Psoas muscle (tissue), 8 donors: ENCODE results near the gene SRMS. TPM values are rescaled to one million over a fixed set of nuclear protein-coding genes. Genes with fewer than 3 reads are reported as not detected.
A peak's percentile ranks its signal among the peaks of the same experiment; 100 is the strongest.

Experiments used
- ATAC-seq, 4 donors: fragments of 200-7000 bp; cut with Tn5 transposase; one replicate each; pipeline ENCODE4 v1.9.1; 2020; ENCODE audit warnings: moderate library complexity in 3 of 4, mild to moderate bottlenecking in 2 of 4
- DNase-seq, 2 donors: peaks; one replicate each; pipeline ENCODE4 v3.0.0-alpha.2; 2020
- H3K27ac ChIP-seq: fragments of 200-600 bp; one replicate; pipeline ENCODE4 v1.8.0; 2022
- H3K27me3 ChIP-seq, 3 donors: fragments of 200-600 bp in 1 of 3; one replicate each; pipeline versions ENCODE4 v1.6.1 to v1.8.0; 2013 to 2022; ENCODE audit warnings: low read length in 2 of 3, mild to moderate bottlenecking in 2 of 3, moderate library complexity in 1 of 3; ENCODE audit not compliant: insufficient read depth in 3 of 3
- H3K36me3 ChIP-seq, 2 donors: fragments of 200-600 bp in 1 of 2; one replicate each; pipeline versions ENCODE4 v1.6.1 to v1.8.0; 2013 to 2022; ENCODE audit warnings: low read depth in 1 of 2, mild to moderate bottlenecking in 1 of 2, moderate library complexity in 1 of 2; ENCODE audit not compliant: insufficient read depth in 1 of 2
- H3K4me1 ChIP-seq: fragments of 200-600 bp; one replicate; pipeline ENCODE4 v1.8.0; 2022
- H3K4me3 ChIP-seq: fragments of 200-600 bp; one replicate; pipeline ENCODE4 v1.8.0; 2022; ENCODE audit warnings: mild to moderate bottlenecking
- H3K9me3 ChIP-seq: fragments of 200-600 bp; one replicate; pipeline ENCODE4 v1.8.0; 2022
- CTCF ChIP-seq: fragments of 200-600 bp; IDR thresholded peaks from one replicate; pipeline ENCODE4 v1.8.0; 2022; ENCODE audit warnings: antibody characterized with exemption
- WGBS, 3 donors: extraction: QIAGEN DNeasy Blood & Tissue Kit; methylation state at CpG; one replicate each; pipeline versions ENCODE4 v1.1.6 to v1.1.7; 2013; 5-methylcytosine and 5-hydroxymethylcytosine counted together
- intact Hi-C, 2 donors: fragments of 100-400 bp; cut with DNase I; formaldehyde crosslinking; loops; one replicate each; pipeline versions ENCODE4 v1.11.0 to v1.14.2; 2022
- polyA plus RNA-seq, 3 donors: library from polyadenylated mRNA; stranded (reverse); fragments of 200-250 nt; gene quantifications; one replicate each; pipeline ENCODE4 v1.2.3, GENCODE V29; 2013
- total RNA-seq, 4 donors: library from RNA; stranded (reverse); fragmentation: NEBNext Ultra II Directional in 2 of 4; extraction: Animal tissue kit (Norgen Biotek cat#: 25700) in 2 of 4; gene quantifications; one replicate each; pipeline versions ENCODE4 v1.2.1 to v1.2.4, GENCODE V29; 2021 to 2023
- donor health status: healthy with polysubstance abuse.
- donor health status: DM: no; HTN: no; CAD: no; lungs with moderate emphysema.
- donor health status: Bipolar disorder and iron deficiency.
- donor health status: healthy.
- donor health status: DM: yes; HTN: yes; CAD: no.
- donor health status: DM: no; HTN: no; CAD: no.
- donor health status: DM: no; HTN: no; CAD: no.
- donor health status: DM: yes; HTN: yes; CAD: no.

Gene SRMS
- total and polyA plus RNA-seq, 7 donors: not detected

- peak in 1 of 2 donors; percentile 19 for DNase-seq
- intact Hi-C loops: loop anchor here (5.0 kb wide), 4 partner anchors 76 to 436 kb away; no protein-coding TSS in a partner anchor
- Histone ChIP-seq H3K36me3 (no peaks in the 10 kb centered on the region), H3K9me3 (no peaks in the 10 kb centered on the region), H3K27me3 (peaks cover 0 to 44% (median 16%) of the 10 kb centered on the region in 3 donors), H3K4me1 (no peaks in the 10 kb centered on the region), H3K4me3 (no peak overlapping the region), H3K27ac (no peak overlapping the region)
- WGBS, 3 donors: 32 to 44% (median 35%) methylated on average over 27 to 35 of the region's 35 CpGs
- peak in 1 of 4 donors; percentile 9 for ATAC-seq
- no peak for TF ChIP-seq CTCF
Observed at GRCh38 chr20:63536241-63536977, 11.1 kb downstream of the SRMS start.

- Histone ChIP-seq H3K4me1 (no peaks in the 10 kb centered on the region), H3K36me3 (no peaks in the 10 kb centered on the region), H3K27me3 (peaks cover 0 to 52% (median 18%) of the 10 kb centered on the region in 3 donors), H3K4me3 (no peak overlapping the region), H3K9me3 (no peaks in the 10 kb centered on the region), H3K27ac (no peak overlapping the region)
- 39 to 55% (median 42%) methylated on average over 31 to 49 of the region's 49 CpGs for WGBS, 3 donors
- ATAC-seq (no peak), DNase-seq (peak; percentile 14 to 55)
- TF ChIP-seq CTCF: no peak
- intact Hi-C loops: loop anchor here (5.0 kb wide), 4 partner anchors 77 to 437 kb away; no protein-coding TSS in a partner anchor
Observed at GRCh38 chr20:63534831-63535651, 12.5 kb downstream of the SRMS start.

GRCh38 chr20:63534427-63534830 lies 13.1 kb downstream of the SRMS start:
- H3K4me3 ChIP-seq: no peak overlapping the region
- peaks cover 0 to 58% (median 18%) of the 10 kb centered on the region in 3 donors for H3K27me3 ChIP-seq
- no peak overlapping the region for H3K27ac ChIP-seq
- DNase-seq (no peak), ATAC-seq (no peak)
- no peaks in the 10 kb centered on the region for H3K36me3 ChIP-seq
- H3K4me1 ChIP-seq: no peaks in the 10 kb centered on the region
- intact Hi-C loops: no loop called here
- no peak for TF ChIP-seq CTCF
- WGBS, 3 donors: 38 to 45% (median 39%) methylated on average over 12 of the region's 12 CpGs
- no peaks in the 10 kb centered on the region for H3K9me3 ChIP-seq

GRCh38 chr20:63533871-63534393 lies 13.6 kb downstream of the SRMS start:
- Histone ChIP-seq H3K9me3 (no peaks in the 10 kb centered on the region), H3K4me3 (no peak overlapping the region), H3K27me3 (peaks cover 0 to 63% (median 19%) of the 10 kb centered on the region in 3 donors), H3K4me1 (no peaks in the 10 kb centered on the region), H3K27ac (no peak overlapping the region), H3K36me3 (no peaks in the 10 kb centered on the region)
- peak; percentile 17 to 57 for DNase-seq
- ATAC-seq: no peak
- intact Hi-C loops: no loop called here
- 51 to 63% (median 57%) methylated on average over 18 to 28 of the region's 28 CpGs for WGBS, 3 donors
- TF ChIP-seq CTCF: no peak
